Measurements from ENCODE around the gene BAG3. TPM values are rescaled to one million over a fixed set of nuclear protein-coding genes. Genes with fewer than 3 reads are reported as not detected.

The BAG3 gene
- total and polyA plus RNA-seq, 2 of the 8 experiments (the other 6 are each of a cell fraction or from before 2014, with no cell fraction given), result 3.5 to 13.3 TPM

- Histone ChIP-seq H2BK12ac (ENCODE audit: low read depth, low read length) (no peak overlapping the region), H3K4ac (replicated peaks; ENCODE audit: insufficient read length, low read depth, low read length) (no peak overlapping the region), H3K23ac (ENCODE audit: insufficient read length) (no peak overlapping the region), H3K14ac (ENCODE audit: insufficient read length) (no peak overlapping the region), H3K9ac (replicated peaks in 1 of 4; ENCODE audit: extremely low read depth in 1 of 4, low read depth in 3 of 4, low read length in 3 of 4) (no peak overlapping the region; a peak in 1 of 7 replicates), H3K27ac (ENCODE audit: low read depth, low read length) (no peak overlapping the region), H4K20me1 (replicated peaks in 1 of 2; ENCODE audit: control insufficient read depth in 1 of 2, insufficient read depth in 2 of 2, low read length in 2 of 2) (peaks cover 2 to 6% of the 10 kb centered on the region in 2 experiments), H2BK120ac (replicated peaks; ENCODE audit: low read depth, low read length) (no peak overlapping the region), H3K9me3 (ENCODE audit: insufficient read depth in 2 of 2, low read depth in 1 of 2, low read length in 1 of 2) (peaks cover 3 to 14% of the 10 kb centered on the region in 2 experiments; a peak in 2 of 4 replicates), H3K4me1 (replicated peaks in 1 of 4; ENCODE audit: control insufficient read depth in 3 of 4, insufficient read depth in 4 of 4, low read length in 3 of 4) (peaks cover 4 to 13% (median 8%) of the 10 kb centered on the region in 4 experiments; a peak in 5 of 7 replicates), H3K56ac (replicated peaks; ENCODE audit: insufficient read length, low read depth, low read length) (no peak overlapping the region), H3K27me3 (replicated peaks in 1 of 4; ENCODE audit: control insufficient read depth in 3 of 4, extremely low read depth in 1 of 4, insufficient read depth in 3 of 4, low read length in 3 of 4) (no peaks in the 10 kb centered on the region), H2BK5ac (ENCODE audit: low read depth, low read length) (no peak overlapping the region), H3K4me3 (ENCODE audit: extremely low read depth in 1 of 4, insufficient read depth in 2 of 4, low read depth in 3 of 4, low read length in 4 of 4) (no peak overlapping the region), H2BK15ac (ENCODE audit: low read length) (0 out of 2 replicates have a peak overlapping the region, but pooled peaks have one; percentile 22), H4K91ac (replicated peaks; ENCODE audit: insufficient read length, low read length) (no peak overlapping the region), H2AK5ac (ENCODE audit: low read depth, low read length) (no peak overlapping the region), H3K23me2 (ENCODE audit: low read depth, low read length) (peaks cover 15% of the 10 kb centered on the region), H3K36me3 (ENCODE audit: control insufficient read depth in 2 of 4, insufficient read depth in 4 of 4, low read length in 3 of 4) (no peaks in the 10 kb centered on the region; a peak in 1 of 8 replicates), H3K18ac (ENCODE audit: extremely low read depth, low read length) (no peak overlapping the region), H4K8ac (ENCODE audit: extremely low read depth, insufficient read depth, low read length) (no peak overlapping the region), H3K4me2 (ENCODE audit: insufficient read depth in 1 of 2, low read depth in 2 of 2, low read length in 2 of 2) (no peak overlapping the region), H2BK20ac (ENCODE audit: low read length) (no peak overlapping the region), H3K79me1 (ENCODE audit: low read depth, low read length) (peaks cover 3% of the 10 kb centered on the region; the same call in 1 of the 2 replicates), H3K79me2 (ENCODE audit: control insufficient read depth in 1 of 2, insufficient read depth in 2 of 2, low read length in 2 of 2) (peaks cover 0 to 21% of the 10 kb centered on the region in 2 experiments; a peak in 3 of 4 replicates), H4K5ac (ENCODE audit: insufficient read length, low read depth, low read length) (no peak overlapping the region), H2AFZ (ENCODE audit: low read length) (no peak overlapping the region)
- 91% methylated on average over 3 of the region's 3 CpGs; no CpG with 5 or more reads in 1 of the 2 experiments for WGBS, 2 experiments (ENCODE audit: extremely low coverage in 1 of 2, insufficient coverage in 1 of 2, insufficient read length in 1 of 2, insufficient replicate concordance in 2 of 2, low coverage in 1 of 2, low lambda C conversion rate in 2 of 2, missing lambda C conversion rate in 1 of 2)
- no peak for FAIRE-seq
- POLR2A ChIA-PET (ENCODE audit: partially characterized antibody), result interaction anchor here (2.9 kb wide), 1 partner anchor 36 kb away, joined by 17 read pairs; no protein-coding TSS in a partner anchor
- CTCF ChIA-PET (ENCODE audit: partially characterized antibody), result interaction anchor here (1.0 to 2.5 kb wide), 3 partner anchors 10 to 36 kb away, joined by 3 to 9 read pairs (median 7); no protein-coding TSS in a partner anchor
- DNase-seq (ENCODE audit: low read depth in 1 of 2, low spot score in 2 of 2), result no peak
- no peak for TF ChIP-seq ATF2 (IDR thresholded peaks at IDR 0.05; ENCODE audit: low read length)
- no peak for TF ChIP-seq ATF3 (IDR thresholded peaks at IDR 0.05; ENCODE audit: insufficient read depth, low read depth, low read length)
- TF ChIP-seq KDM5A (IDR thresholded peaks at IDR 0.05; ENCODE audit: low read length), result no peak
- TF ChIP-seq NANOG (IDR thresholded peaks at IDR 0.05; ENCODE audit: insufficient read depth, low read depth, low read length, poor library complexity, severe bottlenecking), result no peak
- no peak for TF ChIP-seq KDM1A (IDR thresholded peaks at IDR 0.05; ENCODE audit: borderline replicate concordance, low read length)
- no peak for TF ChIP-seq GABPA (IDR thresholded peaks at IDR 0.05; ENCODE audit: borderline replicate concordance, insufficient read depth, low read length)
- TF ChIP-seq E2F6 (IDR thresholded peaks at IDR 0.05), result no peak
- no peak for TF ChIP-seq SRF (IDR thresholded peaks at IDR 0.05; ENCODE audit: low read depth, low read length)
- no peak for TF ChIP-seq CREB1 (IDR thresholded peaks at IDR 0.05)
- no peak for TF ChIP-seq POLR2A (IDR thresholded peaks at IDR 0.05; ENCODE audit: control extremely low read depth in 1 of 2, low read depth in 2 of 2, low read length in 2 of 2)
- no peak for TF ChIP-seq MAFK (IDR thresholded peaks at IDR 0.05; ENCODE audit: low read depth, low read length)
Observed at GRCh38 chr10:119723624-119724023, 72.4 kb downstream of the BAG3 start.

All from H1 (cell line).